ENCODE measurements around the gene ENPP7.

ENPP7 gene

DNA sequence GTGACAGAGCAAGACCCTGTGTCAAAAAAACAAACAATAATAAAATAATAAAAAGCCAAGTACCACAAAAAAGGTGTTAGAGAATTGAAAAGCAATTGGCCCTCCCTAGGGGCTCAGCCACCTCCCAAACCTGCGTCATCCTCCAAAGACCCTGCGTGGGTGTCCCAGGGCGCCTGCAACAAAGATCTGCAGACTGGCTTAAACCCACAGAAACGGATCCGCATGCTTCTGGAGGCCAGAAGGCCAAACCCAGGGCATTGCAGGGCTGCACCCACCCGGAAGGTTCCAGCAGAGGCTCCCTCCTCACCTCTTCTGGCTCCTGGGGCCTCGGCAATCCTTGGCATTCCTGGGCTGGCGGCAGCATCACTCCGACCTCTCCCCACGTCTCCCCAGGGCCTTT is 1.5 kb downstream of the ENPP7 start:
- no peak for DNase-seq (ENCODE audit: low read depth)

DNA sequence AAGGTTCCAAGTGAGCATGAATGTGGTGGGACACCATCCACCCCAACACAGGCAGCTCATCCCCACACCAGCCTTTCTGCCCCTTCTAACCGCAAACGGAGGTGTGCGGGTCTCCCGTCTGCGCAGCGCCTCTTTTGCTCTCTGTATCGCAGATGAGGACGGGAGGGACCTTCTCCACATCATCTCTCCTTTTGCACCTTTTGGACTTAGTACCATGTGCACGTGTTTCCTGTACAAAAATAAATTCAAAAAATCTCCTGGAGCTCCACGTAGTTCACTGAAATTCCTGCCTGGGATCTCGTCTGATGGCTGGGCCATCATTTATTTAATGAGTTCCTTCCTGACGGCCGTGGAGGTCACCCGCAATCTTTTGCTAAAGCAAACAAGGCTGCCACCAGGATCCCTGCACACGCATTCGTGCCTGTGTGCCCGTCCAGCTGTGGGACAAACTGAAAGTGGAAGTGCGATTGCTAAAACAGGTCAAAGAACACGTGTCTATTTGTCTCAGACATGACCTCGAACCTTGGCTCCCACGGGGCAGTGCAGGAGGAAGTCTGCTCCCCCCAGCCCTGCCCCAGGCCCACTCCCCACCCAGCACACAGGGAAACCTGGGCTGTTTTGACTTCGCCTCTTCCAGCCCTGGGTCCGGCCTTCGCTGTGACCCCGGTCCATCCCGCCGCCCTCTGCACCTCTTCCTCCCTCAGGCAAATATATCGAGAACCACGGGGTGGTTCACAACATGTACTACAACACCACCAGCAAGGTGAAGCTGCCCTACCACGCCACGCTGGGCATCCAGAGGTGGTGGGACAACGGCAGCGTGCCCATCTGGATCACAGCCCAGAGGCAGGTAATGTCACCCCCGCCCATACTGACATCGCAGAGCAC is 2.3 kb downstream of the ENPP7 start:
- DNase-seq (ENCODE audit: low read depth): no peak

DNA sequence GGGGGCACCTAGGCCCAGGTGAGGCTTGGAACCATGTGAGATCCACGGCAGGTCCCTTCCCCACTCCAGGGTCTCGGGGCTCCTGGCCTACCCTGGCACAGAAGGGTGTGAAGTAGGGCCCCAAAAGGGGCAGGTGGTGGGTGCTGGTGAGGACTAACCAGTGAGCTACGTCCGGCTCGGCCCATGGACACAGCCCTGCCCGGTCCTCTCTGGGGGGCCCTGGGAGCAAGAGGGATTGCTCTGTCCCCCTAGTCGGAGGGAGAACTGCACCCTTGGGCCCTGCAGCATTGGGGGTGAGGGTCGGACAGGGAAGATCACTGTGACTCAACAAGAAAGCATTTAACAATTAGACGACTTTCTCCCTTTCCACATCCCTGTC is 2.9 kb downstream of the ENPP7 start:
- no peak for DNase-seq (ENCODE audit: low read depth)

DNA sequence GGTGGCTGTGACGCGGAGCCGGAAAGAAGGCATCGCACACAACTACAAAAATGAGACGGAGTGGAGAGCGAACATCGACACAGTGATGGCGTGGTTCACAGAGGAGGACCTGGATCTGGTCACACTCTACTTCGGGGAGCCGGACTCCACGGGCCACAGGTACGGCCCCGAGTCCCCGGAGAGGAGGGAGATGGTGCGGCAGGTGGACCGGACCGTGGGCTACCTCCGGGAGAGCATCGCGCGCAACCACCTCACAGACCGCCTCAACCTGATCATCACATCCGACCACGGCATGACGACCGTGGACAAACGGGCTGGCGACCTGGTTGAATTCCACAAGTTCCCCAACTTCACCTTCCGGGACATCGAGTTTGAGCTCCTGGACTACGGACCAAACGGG is 4.4 kb downstream of the ENPP7 start:
- DNase-seq (ENCODE audit: low read depth): no peak

DNA sequence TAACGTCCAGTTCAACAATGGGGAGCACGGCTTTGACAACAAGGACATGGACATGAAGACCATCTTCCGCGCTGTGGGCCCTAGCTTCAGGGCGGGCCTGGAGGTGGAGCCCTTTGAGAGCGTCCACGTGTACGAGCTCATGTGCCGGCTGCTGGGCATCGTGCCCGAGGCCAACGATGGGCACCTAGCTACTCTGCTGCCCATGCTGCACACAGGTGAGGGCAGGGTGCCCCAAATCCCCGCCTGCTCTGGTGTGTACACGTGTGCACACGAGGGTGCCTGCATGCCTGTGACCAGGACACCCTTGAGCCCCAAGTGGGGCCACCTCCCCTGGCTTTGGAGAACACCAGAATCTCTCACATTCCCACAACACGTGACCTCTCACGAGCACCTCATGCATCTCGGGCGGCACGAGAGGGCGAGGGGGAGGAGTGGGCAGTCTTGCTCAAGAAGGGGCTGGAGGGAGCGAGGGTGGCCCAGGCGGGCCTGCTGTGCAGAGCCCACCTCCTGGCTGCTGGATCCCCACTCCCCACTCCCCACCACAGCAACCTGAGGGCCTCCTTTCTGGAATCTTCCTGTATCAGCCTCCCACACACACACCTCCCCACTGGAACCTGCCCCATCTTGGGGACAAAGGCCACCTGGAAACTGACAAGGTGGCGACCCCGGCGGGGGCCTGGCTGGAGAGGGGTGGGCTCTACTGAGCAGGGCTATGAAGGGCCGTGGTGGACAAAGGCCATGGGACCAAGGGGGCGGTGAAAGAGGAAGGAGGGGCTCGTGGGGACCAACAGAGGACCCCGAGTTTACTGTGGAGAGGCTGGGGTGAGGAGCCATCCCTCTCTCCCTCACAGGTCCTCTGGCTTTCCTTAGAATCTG is 6.5 kb downstream of the ENPP7 start:
- DNase-seq (ENCODE audit: low read depth): no peak

DNA sequence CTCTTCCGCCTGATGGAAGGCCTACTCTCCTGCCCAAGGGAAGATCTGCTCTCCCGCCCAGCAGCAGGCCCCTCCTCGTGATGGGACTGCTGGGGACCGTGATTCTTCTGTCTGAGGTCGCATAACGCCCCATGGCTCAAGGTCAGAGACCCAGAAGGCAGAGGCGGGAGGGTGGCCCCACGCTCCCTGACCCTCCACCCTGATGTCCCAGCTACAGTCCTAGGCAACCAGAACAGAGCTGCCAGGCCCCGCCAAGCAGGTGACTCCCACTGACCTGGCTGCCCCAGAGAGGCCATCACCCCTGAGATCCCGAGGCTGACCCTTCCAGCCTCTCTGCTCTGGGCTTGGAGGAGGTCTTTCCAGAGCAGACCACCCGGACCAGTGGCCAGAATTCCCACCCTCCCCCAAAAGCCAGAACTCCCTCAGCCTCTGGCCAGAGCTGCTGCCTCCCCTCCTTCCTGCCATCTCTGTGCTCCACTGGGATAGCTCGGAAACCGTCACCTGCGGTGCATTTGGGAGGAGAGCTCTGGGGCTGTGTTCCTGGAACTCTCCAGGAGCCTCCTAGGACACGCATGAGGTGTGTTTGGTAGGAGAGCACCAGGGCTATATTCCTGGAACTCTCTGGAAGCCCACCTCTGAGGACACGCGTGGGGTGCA is 7.3 kb downstream of the ENPP7 start:
- no peak for DNase-seq (ENCODE audit: low read depth)

DNA sequence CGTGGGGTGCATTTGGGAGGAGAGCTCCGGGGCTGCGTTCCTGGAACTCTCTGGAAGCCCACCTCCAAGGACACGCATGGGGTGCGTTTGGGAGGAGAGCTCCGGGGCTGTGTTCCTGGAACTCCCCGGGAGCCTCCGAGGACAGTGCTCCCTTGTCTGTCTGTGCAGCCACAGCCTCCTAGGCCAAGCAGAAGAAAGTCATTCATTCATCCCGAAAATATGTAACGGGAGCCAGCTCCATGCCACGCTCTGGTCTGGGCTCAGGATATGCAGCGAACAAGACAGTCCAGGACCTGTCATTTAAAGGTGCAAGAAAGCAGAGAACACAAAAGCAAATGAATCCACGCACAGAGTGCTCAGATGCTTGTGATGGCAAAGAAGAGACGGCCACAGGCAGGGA is 7.9 kb downstream of the ENPP7 start:
- no peak for DNase-seq (ENCODE audit: low read depth)

DNA sequence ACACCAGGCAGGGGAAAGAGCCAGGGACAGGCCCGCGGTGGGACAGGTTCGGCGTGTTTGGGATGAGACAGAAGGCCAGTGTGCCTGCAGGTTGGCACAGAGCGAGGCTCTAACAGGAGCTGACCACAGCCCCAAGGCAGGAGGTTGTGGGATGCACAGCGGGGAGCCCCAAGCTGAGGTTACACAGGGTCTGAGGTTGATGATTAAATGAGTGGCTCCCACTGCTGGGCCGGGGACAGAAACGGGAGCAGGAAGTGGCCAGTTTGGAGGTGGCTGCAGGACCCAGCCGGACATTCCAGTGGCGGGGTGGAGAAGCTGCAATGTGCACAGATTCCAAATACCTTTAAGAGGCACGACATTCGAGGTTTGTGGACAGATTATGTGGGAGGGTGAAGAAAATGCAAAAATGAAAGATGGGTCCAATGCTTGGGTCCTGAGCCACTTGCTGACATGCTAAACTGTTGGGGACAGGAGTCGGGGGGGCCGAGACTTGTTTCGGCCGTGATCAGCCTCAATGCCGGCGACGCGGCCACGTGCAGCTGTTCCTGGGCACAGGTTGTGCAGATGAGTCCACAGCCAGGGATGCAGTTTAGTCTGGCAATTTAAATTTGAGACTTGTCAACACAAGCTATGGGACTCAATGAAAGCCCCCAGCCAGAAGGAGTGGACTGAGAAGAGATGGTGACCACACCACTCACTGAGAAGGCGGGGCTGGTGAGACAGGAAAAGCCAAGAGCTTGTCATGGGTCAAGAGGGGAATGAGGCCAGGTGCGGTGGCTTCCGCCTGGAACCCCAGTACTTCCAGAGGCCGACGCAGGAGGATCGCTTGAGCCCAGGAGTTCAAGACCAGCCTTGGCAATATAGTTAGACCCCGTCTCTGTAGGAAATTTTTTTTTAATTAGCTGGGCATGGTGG is 8.7 kb downstream of the ENPP7 start:
- DNase-seq (ENCODE audit: low read depth): no peak

DNA sequence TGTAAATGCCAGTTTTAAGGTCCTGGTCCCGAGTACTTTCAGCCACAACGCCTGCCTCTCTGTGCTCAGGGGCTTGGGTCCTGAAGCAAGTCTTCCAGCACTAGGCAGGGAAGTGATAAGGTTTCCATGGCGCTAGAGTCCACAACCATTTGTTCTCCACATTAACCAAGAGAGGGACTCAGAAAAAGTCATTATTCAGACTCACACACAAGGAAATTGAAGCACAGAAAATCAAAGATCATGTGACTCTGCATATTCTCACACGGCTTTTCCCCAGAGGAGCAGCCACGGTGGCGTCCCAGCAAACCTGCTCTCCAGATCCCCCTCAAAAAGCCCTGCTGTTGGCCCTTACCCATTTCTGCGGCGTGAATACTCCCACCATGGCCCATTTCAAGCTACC is 9.7 kb downstream of the ENPP7 start:
- DNase-seq (ENCODE audit: low read depth): no peak

DNA sequence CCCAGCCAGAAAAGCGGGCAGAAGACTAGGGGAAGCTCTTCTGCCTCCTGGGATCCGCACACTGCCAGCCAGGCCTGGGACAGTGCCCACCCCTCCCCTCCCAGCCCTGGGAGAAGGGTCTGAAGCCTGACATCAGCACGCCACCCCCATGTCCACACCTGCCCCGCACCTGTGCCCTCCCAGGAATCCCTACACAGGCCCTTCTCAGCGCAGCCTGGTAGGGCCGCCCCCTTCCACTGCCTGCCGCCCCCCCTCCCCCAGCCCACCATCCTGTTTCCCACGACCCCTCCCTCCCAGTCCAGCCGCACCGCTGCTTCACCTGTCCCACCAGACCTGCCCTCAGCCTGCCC is 10.6 kb downstream of the ENPP7 start:
- DNase-seq (ENCODE audit: low read depth): no peak

DNA sequence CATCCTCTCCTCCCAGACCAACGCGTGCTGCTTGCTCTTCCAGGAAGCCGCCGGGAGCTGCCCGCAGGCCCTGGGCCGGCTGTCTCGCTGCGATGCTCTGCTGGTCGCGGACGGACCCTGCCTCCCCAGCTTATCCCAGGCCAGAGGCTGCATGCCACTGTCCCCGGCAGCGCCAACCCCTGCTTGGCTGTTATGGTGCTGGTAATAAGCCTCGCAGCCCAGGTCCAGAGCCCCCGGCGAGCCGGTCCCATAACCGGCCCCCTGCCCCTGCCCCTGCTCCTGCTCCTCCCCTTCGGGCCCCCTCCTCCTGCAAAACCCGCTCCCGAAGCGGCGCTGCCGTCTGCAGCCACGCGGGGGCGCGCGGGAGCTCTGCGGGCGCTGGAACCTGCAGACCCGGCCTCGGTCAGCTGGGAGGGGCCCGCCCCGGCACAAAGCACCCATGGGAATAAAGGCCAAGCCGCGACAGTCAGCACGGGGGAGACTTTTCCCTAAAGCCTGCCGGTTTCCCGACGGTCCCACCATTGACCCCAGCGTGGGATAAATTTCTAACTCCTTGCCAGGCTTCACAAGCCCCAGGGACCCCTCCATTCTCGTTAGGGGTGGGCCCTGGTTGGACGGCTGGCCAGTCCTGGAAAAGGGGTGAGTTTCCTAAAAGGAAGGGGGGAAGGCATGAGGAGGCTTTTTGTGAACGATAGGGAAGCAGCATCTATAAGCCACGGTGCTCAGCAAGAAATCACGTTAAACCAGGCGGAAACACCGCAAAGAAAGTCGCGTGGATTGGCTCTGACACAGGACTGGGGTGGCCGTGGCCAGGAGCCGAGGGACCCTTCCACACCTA is 11.2 kb downstream of the ENPP7 start:
- peak; percentile 34 for DNase-seq (ENCODE audit: low read depth)

DNA sequence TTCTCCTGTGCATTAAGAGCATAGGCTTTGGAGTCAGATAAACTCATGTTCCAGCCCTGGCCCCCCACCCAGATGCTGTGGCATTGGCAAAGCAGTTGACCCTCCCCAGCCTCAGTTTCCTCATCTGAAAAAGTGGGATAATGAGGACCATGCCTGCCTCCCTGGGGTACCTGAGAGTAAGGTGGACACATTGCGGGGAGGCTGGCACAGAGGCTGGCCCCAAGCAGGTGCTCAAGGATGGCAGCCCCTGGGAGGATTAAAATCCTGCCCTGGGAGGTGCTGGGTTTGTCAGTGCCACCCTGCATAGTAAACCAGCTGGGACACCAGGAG is 11.8 kb downstream of the ENPP7 start:
- DNase-seq (ENCODE audit: low read depth): no peak

DNA sequence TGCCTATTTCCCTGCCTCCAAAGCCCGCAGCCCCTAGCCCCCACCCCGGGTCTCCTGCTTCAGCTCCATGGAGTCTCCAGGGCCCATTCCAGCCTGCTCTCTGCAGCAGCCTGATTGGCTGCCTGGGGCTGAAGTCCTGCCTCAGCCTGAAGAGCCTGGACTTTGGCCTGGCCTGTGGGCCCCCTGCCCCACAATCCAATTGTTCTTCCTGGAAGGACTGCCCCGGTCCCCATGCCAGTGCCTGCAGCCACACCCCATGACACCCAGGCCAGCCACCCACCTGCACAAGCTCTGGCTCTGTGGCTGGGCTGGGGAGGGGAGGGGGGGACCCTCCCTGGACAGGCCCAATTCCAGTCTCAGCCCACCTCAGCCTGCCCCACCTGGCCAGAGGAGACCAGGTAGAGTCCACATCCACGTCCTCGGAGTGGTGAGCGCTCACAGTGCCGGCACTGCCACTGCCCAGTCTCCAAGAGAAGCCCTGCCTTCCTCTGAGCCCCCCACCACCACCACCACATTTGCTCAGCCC is 12.3 kb downstream of the ENPP7 start:
- DNase-seq (ENCODE audit: low read depth): no peak

DNA sequence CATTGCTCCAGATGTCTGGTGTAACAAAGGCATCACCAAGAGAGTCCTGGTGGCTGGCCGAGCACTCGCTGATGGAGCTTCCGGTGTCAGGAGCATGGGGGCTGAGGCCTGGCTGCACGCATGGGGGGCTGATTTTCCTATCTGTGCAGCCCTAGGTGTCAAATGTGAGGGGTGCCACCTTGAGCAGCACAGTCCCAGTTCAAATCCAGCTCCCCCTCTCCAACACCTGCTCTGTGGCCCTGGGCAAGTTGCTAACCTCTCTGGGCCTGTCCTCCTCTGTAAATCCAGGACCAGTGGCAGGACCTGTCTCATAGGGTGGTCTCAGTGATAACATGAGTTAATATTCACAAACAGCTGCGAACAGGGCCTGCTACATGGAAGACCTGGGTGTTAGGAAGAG is 12.9 kb downstream of the ENPP7 start:
- DNase-seq (ENCODE audit: low read depth): no peak

DNA sequence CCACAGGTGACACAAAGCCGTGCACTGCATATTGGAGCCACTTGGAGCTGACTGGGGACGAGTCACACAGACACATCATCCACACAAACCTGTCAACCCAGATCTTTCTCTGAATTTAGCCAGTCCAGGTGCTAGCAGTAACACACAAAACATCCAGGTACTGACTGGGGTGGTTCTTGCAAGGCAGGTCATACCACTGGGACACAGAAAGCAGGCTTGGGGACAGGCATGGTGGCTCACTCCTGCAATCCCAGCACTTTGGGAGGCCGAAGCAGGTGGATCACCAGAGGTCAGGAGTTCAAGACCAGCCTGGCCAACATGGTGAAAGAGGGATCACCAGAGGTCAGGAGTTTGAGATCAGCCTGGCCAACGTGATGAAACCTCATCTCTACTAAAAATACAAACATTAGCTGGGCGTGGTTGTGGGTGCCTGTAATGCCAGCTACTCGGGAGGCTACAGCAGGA is 14.9 kb downstream of the ENPP7 start:
- no peak for DNase-seq (ENCODE audit: low read depth)

DNA sequence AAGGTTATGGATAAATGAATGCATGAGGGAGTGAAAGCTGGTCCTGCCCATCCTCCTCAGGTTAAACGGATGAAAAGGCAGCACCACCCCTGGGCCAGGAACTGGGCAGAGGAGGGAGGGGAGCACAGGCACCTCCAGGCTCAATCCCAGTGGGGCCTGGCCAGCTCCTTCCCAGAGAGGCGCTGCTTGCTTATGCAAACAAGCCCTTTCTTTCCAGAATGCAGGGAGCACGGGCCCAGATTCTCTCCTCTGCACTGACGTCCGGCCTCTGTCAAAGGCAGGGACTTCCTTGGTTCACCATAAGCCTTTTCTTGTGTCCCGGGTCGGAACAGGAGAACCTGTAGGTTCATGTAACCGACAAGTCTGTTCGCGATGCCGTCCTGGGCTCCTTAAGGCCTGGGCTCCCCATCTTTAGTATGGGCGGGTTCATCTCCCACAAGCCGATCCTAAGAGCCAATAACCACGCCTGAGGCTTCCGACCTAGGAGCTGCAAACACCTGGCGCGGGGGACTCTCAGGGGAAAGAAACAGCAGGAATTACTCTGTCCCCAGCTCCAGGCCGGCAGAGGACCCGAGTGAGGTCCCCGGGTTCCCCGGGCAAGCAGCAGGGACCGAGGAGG is 16.3 kb downstream of the ENPP7 start:
- DNase-seq (ENCODE audit: low read depth): no peak

DNA sequence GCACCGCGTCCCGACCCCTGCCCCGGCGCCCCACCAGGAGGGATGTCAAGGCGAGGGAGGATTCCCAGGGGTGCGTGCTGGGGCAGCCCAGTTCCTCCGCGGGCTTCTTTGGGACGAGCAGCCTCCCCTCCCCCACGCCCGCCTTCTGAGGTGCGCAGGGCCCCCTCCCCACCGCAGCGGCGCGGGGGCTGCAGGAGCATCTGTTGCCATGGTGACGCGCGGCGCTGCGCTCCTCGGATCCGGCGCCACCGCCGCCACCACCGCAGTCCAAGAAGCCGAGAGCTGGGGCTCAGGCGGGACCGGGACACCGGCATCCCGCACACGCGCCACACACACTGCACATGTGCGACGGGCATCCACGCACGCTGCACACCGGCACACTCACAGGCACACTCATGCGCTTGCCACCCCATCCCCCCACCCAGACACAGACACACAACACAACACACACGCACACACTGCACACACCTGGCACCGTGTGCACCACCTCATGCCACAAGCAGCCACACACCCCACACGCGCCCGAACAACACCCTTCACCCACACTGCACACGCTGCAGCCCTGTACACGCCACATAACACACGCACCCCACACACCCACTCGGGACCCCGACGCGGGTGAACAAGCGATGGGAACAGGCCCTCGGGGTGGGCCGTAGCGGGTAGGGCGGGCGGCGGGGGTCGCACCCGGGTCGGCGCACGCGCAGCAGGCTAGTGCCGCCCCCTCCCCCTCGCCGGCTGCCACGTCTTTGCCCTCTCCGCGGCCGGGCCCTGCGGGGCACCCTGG is 17.0 kb downstream of the ENPP7 start:
- no peak for DNase-seq (ENCODE audit: low read depth)

DNA sequence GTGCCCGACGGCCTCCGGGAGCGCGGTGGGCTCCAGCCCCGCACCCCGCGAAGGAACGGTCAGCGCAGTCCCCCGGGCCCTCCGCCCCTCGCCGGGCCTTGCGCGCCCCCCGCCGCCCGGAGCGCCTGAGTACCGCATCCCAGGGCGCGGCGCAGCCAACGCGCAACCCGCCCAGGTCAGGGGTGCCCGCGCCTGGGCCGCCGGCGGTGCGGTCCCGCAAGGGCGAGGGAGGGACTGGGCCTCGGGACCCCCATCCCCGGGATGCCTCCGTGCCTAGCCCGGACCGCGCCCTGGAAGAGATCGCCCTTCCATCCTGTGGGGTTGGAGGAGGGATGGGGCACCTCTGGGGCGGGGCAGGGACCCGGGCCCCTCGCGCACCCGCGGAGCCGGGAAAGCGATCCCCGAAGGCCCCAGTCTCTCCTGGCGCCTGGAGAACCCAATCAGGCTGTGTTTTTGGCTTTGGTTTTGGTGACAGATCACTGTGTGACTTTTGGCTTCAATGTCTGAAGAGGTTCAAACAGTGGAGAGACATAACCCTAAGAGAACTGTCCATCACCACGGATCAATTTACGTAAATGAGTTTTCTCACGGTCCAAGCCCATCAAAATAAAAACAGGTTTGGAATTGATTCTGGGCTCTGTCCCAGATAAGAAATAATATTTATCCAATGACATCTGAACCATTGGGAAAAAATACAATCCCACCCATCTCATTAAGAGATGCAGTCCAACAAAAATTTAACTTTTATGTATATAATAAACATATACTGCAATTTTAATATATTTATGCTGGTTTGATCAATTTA is 17.8 kb downstream of the ENPP7 start:
- no peak for DNase-seq (ENCODE audit: low read depth)
